H1 (cell line): ENCODE results near the gene CARD14. TPM values are rescaled to one million over a fixed set of nuclear protein-coding genes. Genes with fewer than 3 reads are reported as not detected.

ENCODE experiments used
- CTCF ChIA-PET: fragments of 300-600 bp; sonication (Branson Sonifier 250); formaldehyde crosslinking; loops from one replicate; lab custom pipeline; 2021; ENCODE audit not compliant: partially characterized antibody; lab: Charles Lee
- POLR2A ChIA-PET: fragments of 300-600 bp; sonication (Branson Sonifier 250); formaldehyde crosslinking; loops from one replicate; lab custom pipeline; 2021; ENCODE audit warnings: inconsistent platforms; ENCODE audit not compliant: partially characterized antibody; lab: Charles Lee
- DNase-seq, 2 experiments: peaks; one replicate each; pipeline versions ENCODE4 v3.0.0 to v3.0.0-alpha.2; 2010 to 2022; ENCODE audit warnings: low spot score in 2 of 2, low read depth in 1 of 2, mixed read lengths in 1 of 2
- FAIRE-seq: peaks from 2 replicates; lab custom pipeline; 2011; peaks lifted over from hg19 to GRCh38; lab: Jason Lieb, UNC
- H2AFZ ChIP-seq: 2 replicates; pipeline ENCODE4 v1.8.1; 2012; ENCODE audit warnings: low read length, inconsistent platforms
- H2AK5ac ChIP-seq: 2 replicates; pipeline ENCODE4 v1.6.1; 2013; ENCODE audit warnings: low read depth, low read length
- H2BK120ac ChIP-seq: replicated peaks from 2 replicates; pipeline ENCODE3; 2013; ENCODE audit warnings: low read depth, low read length, inconsistent platforms
- H2BK12ac ChIP-seq: 2 replicates; pipeline ENCODE4 v1.6.1; 2013; ENCODE audit warnings: low read depth, low read length
- H2BK15ac ChIP-seq: 2 replicates; pipeline ENCODE4 v1.6.1; 2013; ENCODE audit warnings: low read length
- H2BK20ac ChIP-seq: 2 replicates; pipeline ENCODE4 v1.6.1; 2013; ENCODE audit warnings: low read length
- H2BK5ac ChIP-seq: 2 replicates; pipeline ENCODE4 v1.6.1; 2013; ENCODE audit warnings: low read depth, low read length
- H3K14ac ChIP-seq: 2 replicates; pipeline ENCODE4 v1.6.1; 2013; ENCODE audit warnings: inconsistent platforms; ENCODE audit not compliant: insufficient read length
- H3K18ac ChIP-seq: 2 replicates; pipeline ENCODE4 v1.6.1; 2013; ENCODE audit warnings: low read length; ENCODE audit errors: extremely low read depth
- H3K23ac ChIP-seq: 2 replicates; pipeline ENCODE4 v1.6.1; 2013; ENCODE audit warnings: inconsistent platforms; ENCODE audit not compliant: insufficient read length
- H3K23me2 ChIP-seq: 2 replicates; pipeline ENCODE4 v1.6.1; 2013; ENCODE audit warnings: low read depth, low read length
- H3K27ac ChIP-seq: 2 replicates; pipeline ENCODE4 v1.6.1; 2011; ENCODE audit warnings: low read depth, low read length, inconsistent platforms
- H3K27me3 ChIP-seq, 4 experiments: replicated peaks in 1 of 4; 1 replicate in 1 of 4; 2 replicates in 3 of 4; pipeline versions ENCODE4 v1.6.1 to v1.8.1; 2011 to 2013; ENCODE audit warnings: low read length in 3 of 4, mild to moderate bottlenecking in 3 of 4, inconsistent platforms in 2 of 4, mixed read lengths in 2 of 4, moderate library complexity in 1 of 4; ENCODE audit not compliant: control insufficient read depth in 3 of 4, insufficient read depth in 3 of 4; ENCODE audit errors: extremely low read depth in 1 of 4
- H3K36me3 ChIP-seq, 4 experiments: 2 replicates each; pipeline versions ENCODE4 v1.6.1 to v1.8.1; 2011 to 2013; ENCODE audit warnings: mild to moderate bottlenecking in 4 of 4, low read length in 3 of 4, moderate library complexity in 2 of 4, control low read depth in 1 of 4, inconsistent platforms in 1 of 4; ENCODE audit not compliant: insufficient read depth in 4 of 4, control insufficient read depth in 2 of 4
- H3K4ac ChIP-seq: replicated peaks from 2 replicates; pipeline ENCODE3; 2013; ENCODE audit warnings: low read length, low read depth, mixed read lengths, inconsistent platforms; ENCODE audit not compliant: insufficient read length
- H3K4me1 ChIP-seq, 4 experiments: replicated peaks in 1 of 4; 1 replicate in 1 of 4; 2 replicates in 3 of 4; pipeline versions ENCODE4 v1.6.1 to v1.8.1; 2011 to 2013; ENCODE audit warnings: low read length in 3 of 4, inconsistent platforms in 2 of 4, mixed read lengths in 1 of 4; ENCODE audit not compliant: insufficient read depth in 4 of 4, control insufficient read depth in 3 of 4
- H3K4me2 ChIP-seq, 2 experiments: 2 replicates each; pipeline versions ENCODE4 v1.6.1 to v1.8.1; 2011 to 2013; ENCODE audit warnings: low read depth in 2 of 2, low read length in 2 of 2, control low read depth in 1 of 2, inconsistent platforms in 1 of 2, mild to moderate bottlenecking in 1 of 2; ENCODE audit not compliant: insufficient read depth in 1 of 2
- H3K4me3 ChIP-seq, 4 experiments: fragments of 200-600, 300-600 bp in 1 of 4; sonication (generic), shearing (Covaris generic), sonication (Bioruptor Twin) in 1 of 4; 2 replicates each; pipeline versions ENCODE4 v1.5.1 to v1.8.1; 2011 to 2016; ENCODE audit warnings: low read length in 4 of 4, low read depth in 3 of 4, control low read depth in 2 of 4, inconsistent platforms in 2 of 4, mild to moderate bottlenecking in 2 of 4, mixed read lengths in 1 of 4, moderate library complexity in 1 of 4; ENCODE audit not compliant: insufficient read depth in 2 of 4; ENCODE audit errors: extremely low read depth in 1 of 4
- H3K56ac ChIP-seq: replicated peaks from 2 replicates; pipeline ENCODE3; 2013; ENCODE audit warnings: low read depth, mild to moderate bottlenecking, mixed read lengths, low read length, inconsistent platforms; ENCODE audit not compliant: insufficient read length
- H3K79me1 ChIP-seq: 2 replicates; pipeline ENCODE4 v1.6.1; 2013; ENCODE audit warnings: low read depth, low read length, control low read depth
- H3K79me2 ChIP-seq, 2 experiments: 2 replicates each; pipeline versions ENCODE4 v1.6.1 to v1.8.1; 2012 to 2013; ENCODE audit warnings: low read length in 2 of 2, mild to moderate bottlenecking in 2 of 2, inconsistent platforms in 1 of 2; ENCODE audit not compliant: insufficient read depth in 2 of 2, control insufficient read depth in 1 of 2
- H3K9ac ChIP-seq, 4 experiments: replicated peaks in 1 of 4; 1 replicate in 1 of 4; 2 replicates in 3 of 4; pipeline versions ENCODE4 v1.6.1 to v1.8.1; 2011 to 2013; ENCODE audit warnings: low read depth in 3 of 4, low read length in 3 of 4, control low read depth in 2 of 4, mild to moderate bottlenecking in 2 of 4, moderate library complexity in 2 of 4, inconsistent platforms in 1 of 4; ENCODE audit errors: extremely low read depth in 1 of 4
- H3K9me3 ChIP-seq, 2 experiments: 2 replicates each; pipeline versions ENCODE4 v1.6.1 to v1.8.1; 2012 to 2013; ENCODE audit warnings: mild to moderate bottlenecking in 2 of 2, moderate library complexity in 2 of 2, control low read depth in 1 of 2, inconsistent platforms in 1 of 2, low read depth in 1 of 2, low read length in 1 of 2, mixed read lengths in 1 of 2; ENCODE audit not compliant: insufficient read depth in 2 of 2
- H4K20me1 ChIP-seq, 2 experiments: replicated peaks in 1 of 2; 2 replicates each; pipeline versions ENCODE3 to v1.8.1; 2011 to 2013; ENCODE audit warnings: inconsistent platforms in 2 of 2, low read length in 2 of 2, mild to moderate bottlenecking in 1 of 2; ENCODE audit not compliant: insufficient read depth in 2 of 2, control insufficient read depth in 1 of 2
- H4K5ac ChIP-seq: 2 replicates; pipeline ENCODE4 v1.6.1; 2013; ENCODE audit warnings: low read length, low read depth, mixed read lengths, inconsistent platforms; ENCODE audit not compliant: insufficient read length
- H4K8ac ChIP-seq: 2 replicates; pipeline ENCODE4 v1.8.0; 2013; ENCODE audit warnings: mild to moderate bottlenecking, moderate library complexity, low read length, inconsistent platforms; ENCODE audit not compliant: insufficient read depth; ENCODE audit errors: extremely low read depth
- H4K91ac ChIP-seq: replicated peaks from 2 replicates; pipeline ENCODE3; 2013; ENCODE audit warnings: low read length, mixed read lengths, inconsistent platforms; ENCODE audit not compliant: insufficient read length
- BRCA1 ChIP-seq: IDR thresholded peaks from 2 replicates; pipeline ENCODE4 v1.6.1; 2012; ENCODE audit warnings: low read depth, low read length, improper control_type of control experiment
- CBX8 ChIP-seq: fragments of 300-800, 300-1000 bp; sonication (generic); IDR thresholded peaks from 2 replicates; pipeline ENCODE4 v1.7.1; 2016; ENCODE audit warnings: low read depth, low read length, borderline replicate concordance
- EGR1 ChIP-seq: IDR thresholded peaks from 2 replicates; pipeline ENCODE4 v1.6.1; 2011; ENCODE audit warnings: low read depth, low read length, borderline replicate concordance
- KDM1A ChIP-seq: fragments of 200-600, 300-600 bp; sonication (generic); IDR thresholded peaks from 2 replicates; pipeline ENCODE4 v1.7.1; 2016; ENCODE audit warnings: mild to moderate bottlenecking, low read length, borderline replicate concordance
- MAFK ChIP-seq: IDR thresholded peaks from 2 replicates; pipeline ENCODE4 v1.6.1; 2012; ENCODE audit warnings: low read depth, mild to moderate bottlenecking, improper control_type of control experiment, low read length
- SP1 ChIP-seq: IDR thresholded peaks from 2 replicates; pipeline ENCODE4 v1.6.1; 2011; ENCODE audit warnings: low read depth, low read length
- SP4 ChIP-seq: IDR thresholded peaks from 2 replicates; pipeline ENCODE4 v1.6.1; 2012; ENCODE audit warnings: low read length, inconsistent platforms
- SUZ12 ChIP-seq: fragments of 200-600 bp; sonication (generic); IDR thresholded peaks from 2 replicates; pipeline ENCODE4 v1.6.1; 2012; ENCODE audit warnings: mild to moderate bottlenecking, inconsistent platforms, low read length, moderate library complexity, mixed read lengths
- TAF7 ChIP-seq: optimal IDR thresholded peaks from 2 replicates; pipeline ENCODE3; 2011; ENCODE audit warnings: low read depth, mild to moderate bottlenecking, inconsistent platforms, low read length, moderate library complexity, borderline replicate concordance
- TCF12 ChIP-seq: IDR thresholded peaks from 2 replicates; pipeline ENCODE4 v1.6.1; 2011; ENCODE audit warnings: low read depth, mild to moderate bottlenecking, low read length
- YY1 ChIP-seq: IDR thresholded peaks from 2 replicates; pipeline ENCODE4 v1.6.1; 2011; ENCODE audit warnings: low read depth, mild to moderate bottlenecking, low read length
- WGBS, 2 experiments: shearing (Covaris generic) in 1 of 2; methylation state at CpG; one replicate each; pipeline versions ENCODE4 v1.1.6 to v1.1.7; 2013 to 2015; ENCODE audit warnings: low lambda C conversion rate in 2 of 2, mixed read lengths in 2 of 2, inconsistent platforms in 1 of 2, low coverage in 1 of 2, missing lambda C conversion rate in 1 of 2; ENCODE audit not compliant: insufficient replicate concordance in 2 of 2, insufficient coverage in 1 of 2, insufficient read length in 1 of 2; ENCODE audit errors: extremely low coverage in 1 of 2, missing lambda C conversion rate in 1 of 2; 5-methylcytosine and 5-hydroxymethylcytosine counted together
- polyA plus RNA-seq, 7 experiments: library from polyadenylated mRNA; depleted of rRNA in 3 of 7; stranded (reverse) in 5 of 7; unstranded in 2 of 7; fragments of >200 nt in 5 of 7; fragments of 200-250 nt in 2 of 7; gene quantifications; 1 replicate in 5 of 7; 2 replicates in 1 of 7; 4 replicates in 1 of 7; pipeline versions ENCODE4 v1.2.1 to v1.2.3, GENCODE V29; 2011 to 2013; ENCODE audit warnings: missing spikeins in 2 of 7, mixed read lengths in 2 of 7
- total RNA-seq: library from RNA; stranded (reverse); fragmentation: NEBNext Ultra II Directional; extraction: Animal tissue kit (Norgen Biotek cat#: 25700); gene quantifications from 2 replicates; pipeline ENCODE4 v1.2.1, GENCODE V29; 2021

CARD14 gene
- total and polyA plus RNA-seq, 2 of the 8 experiments (the other 6 are each of a cell fraction or from before 2014, with no cell fraction given): 0.08 TPM; not detected in 1

- H3K9me3 ChIP-seq: no peaks in the 10 kb centered on the region
- WGBS, 2 experiments: 89% methylated on average over 11 of the region's 11 CpGs; no CpG with 5 or more reads in 1 of the 2 experiments
- H3K23ac ChIP-seq: no peak overlapping the region
- no peaks in the 10 kb centered on the region for H3K23me2 ChIP-seq
- H3K27ac ChIP-seq: no peak overlapping the region
- no peak overlapping the region for H4K91ac ChIP-seq
- H3K4me3 ChIP-seq: no peak overlapping the region
- TF ChIP-seq SP1 (no peak), KDM1A (no peak), SUZ12 (no peak), CBX8 (no peak), YY1 (no peak), MAFK (no peak), TCF12 (no peak), BRCA1 (no peak), TAF7 (no peak), EGR1 (no peak), SP4 (no peak)
- H3K56ac ChIP-seq: no peak overlapping the region
- H2AFZ ChIP-seq: no peak overlapping the region
- H2BK12ac ChIP-seq: no peak overlapping the region
- H4K5ac ChIP-seq: no peak overlapping the region
- no peak overlapping the region for H2BK120ac ChIP-seq
- H3K27me3 ChIP-seq: no peaks in the 10 kb centered on the region
- no peak overlapping the region for H2BK15ac ChIP-seq
- H2BK5ac ChIP-seq: no peak overlapping the region
- no peak overlapping the region for H3K14ac ChIP-seq
- no peaks in the 10 kb centered on the region for H3K79me2 ChIP-seq
- CTCF ChIA-PET: interaction anchor here (1.2 to 2.0 kb wide), 4 partner anchors 14 to 88 kb away, joined by 3 to 7 read pairs (median 4); no protein-coding TSS in a partner anchor
- FAIRE-seq: no peak
- peaks cover 5 to 13% (median 7%) of the 10 kb centered on the region in 4 experiments for H3K4me1 ChIP-seq
- H4K20me1 ChIP-seq: no peaks in the 10 kb centered on the region
- no peak overlapping the region for H2BK20ac ChIP-seq
- H3K36me3 ChIP-seq: no peaks in the 10 kb centered on the region
- no peak overlapping the region for H3K4me2 ChIP-seq
- H3K18ac ChIP-seq: no peak overlapping the region
- H4K8ac ChIP-seq: no peak overlapping the region
- no peak overlapping the region for H3K4ac ChIP-seq
- H2AK5ac ChIP-seq: no peak overlapping the region
- no peak for DNase-seq
- H3K9ac ChIP-seq: no peak overlapping the region
- H3K79me1 ChIP-seq: no peaks in the 10 kb centered on the region
- POLR2A ChIA-PET: interaction anchor here (0.9 kb wide), 1 partner anchor 18 kb away, joined by 4 read pairs; no protein-coding TSS in a partner anchor
Measured at GRCh38 chr17:80164185-80164584, 5.6 kb upstream of the CARD14 start.
